ENCODE measurements around the gene RANBP9.

Gene RANBP9

GRCh38 chr6:13760307-13761304 lies 49.0 kb upstream of the RANBP9 start (continued):
- no peak for TF ChIP-seq EGR2 (tag by site-specific recombination; IDR thresholded peaks at IDR 0.05; ENCODE audit: low read depth)
- TF ChIP-seq RBAK (tag by site-specific recombination; IDR thresholded peaks at IDR 0.05): no peak
- TF ChIP-seq ZNF530 (tag by site-specific recombination; IDR thresholded peaks at IDR 0.05; ENCODE audit: low read depth): no peak
- no peak for TF ChIP-seq MZF1 (tag by site-specific recombination; IDR thresholded peaks at IDR 0.05; ENCODE audit: borderline replicate concordance)

DNA sequence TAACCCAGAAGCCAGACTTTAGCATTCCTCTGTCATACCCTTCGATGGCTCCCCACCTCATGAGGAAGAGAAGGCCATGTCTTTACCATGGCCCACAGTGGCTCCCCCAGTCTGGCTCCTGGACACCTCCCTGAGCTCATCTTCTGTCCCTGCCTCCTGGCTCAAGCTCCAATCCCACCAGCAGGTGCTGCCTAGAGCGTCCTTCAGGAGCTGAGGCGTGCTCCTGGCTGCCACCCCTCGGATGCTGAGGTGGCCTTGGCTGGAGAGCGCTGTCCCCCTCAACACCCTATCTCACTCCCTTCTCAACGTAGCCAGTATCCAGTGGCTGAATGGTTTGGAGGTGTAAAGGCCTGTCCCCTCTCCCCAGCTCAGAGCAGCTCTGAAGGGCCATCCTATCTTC lies 47.4 kb upstream of the RANBP9 start:
- Histone ChIP-seq H3K27ac (ENCODE audit: extremely low read depth, low read depth, low read length) (no peak overlapping the region), H3K4me3 (ENCODE audit: low read depth, low read length) (no peak overlapping the region), H3K4me1 (ENCODE audit: control insufficient read depth, insufficient read depth, low read length) (no peaks in the 10 kb centered on the region), H3K36me3 (ENCODE audit: control insufficient read depth in 2 of 2, insufficient read depth in 1 of 2, low read length in 2 of 2) (no peaks in the 10 kb centered on the region), H3K9me3 (ENCODE audit: control insufficient read depth, insufficient read depth, low read depth, low read length) (no peaks in the 10 kb centered on the region)
- TF ChIP-seq ZBTB26 (tag by site-specific recombination; optimal IDR thresholded peaks at IDR 0.05) (no peak), ZBTB48 (tag by site-specific recombination; IDR thresholded peaks at IDR 0.05) (no peak), GLIS2 (tag by site-specific recombination; IDR thresholded peaks at IDR 0.05) (no peak), ZNF549 (tag by site-specific recombination; IDR thresholded peaks at IDR 0.05) (no peak), ZNF548 (tag by site-specific recombination; IDR thresholded peaks at IDR 0.05) (no peak), ZNF37A (tag by site-specific recombination; IDR thresholded peaks at IDR 0.05) (no peak)
- TF ChIP-seq, protein P1, sequence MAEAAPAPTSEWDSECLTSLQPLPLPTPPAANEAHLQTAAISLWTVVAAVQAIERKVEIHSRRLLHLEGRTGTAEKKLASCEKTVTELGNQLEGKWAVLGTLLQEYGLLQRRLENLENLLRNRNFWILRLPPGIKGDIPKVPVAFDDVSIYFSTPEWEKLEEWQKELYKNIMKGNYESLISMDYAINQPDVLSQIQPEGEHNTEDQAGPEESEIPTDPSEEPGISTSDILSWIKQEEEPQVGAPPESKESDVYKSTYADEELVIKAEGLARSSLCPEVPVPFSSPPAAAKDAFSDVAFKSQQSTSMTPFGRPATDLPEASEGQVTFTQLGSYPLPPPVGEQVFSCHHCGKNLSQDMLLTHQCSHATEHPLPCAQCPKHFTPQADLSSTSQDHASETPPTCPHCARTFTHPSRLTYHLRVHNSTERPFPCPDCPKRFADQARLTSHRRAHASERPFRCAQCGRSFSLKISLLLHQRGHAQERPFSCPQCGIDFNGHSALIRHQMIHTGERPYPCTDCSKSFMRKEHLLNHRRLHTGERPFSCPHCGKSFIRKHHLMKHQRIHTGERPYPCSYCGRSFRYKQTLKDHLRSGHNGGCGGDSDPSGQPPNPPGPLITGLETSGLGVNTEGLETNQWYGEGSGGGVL (tag by site-specific recombination; IDR thresholded peaks at IDR 0.05): no peak
- TF ChIP-seq, protein P2, sequence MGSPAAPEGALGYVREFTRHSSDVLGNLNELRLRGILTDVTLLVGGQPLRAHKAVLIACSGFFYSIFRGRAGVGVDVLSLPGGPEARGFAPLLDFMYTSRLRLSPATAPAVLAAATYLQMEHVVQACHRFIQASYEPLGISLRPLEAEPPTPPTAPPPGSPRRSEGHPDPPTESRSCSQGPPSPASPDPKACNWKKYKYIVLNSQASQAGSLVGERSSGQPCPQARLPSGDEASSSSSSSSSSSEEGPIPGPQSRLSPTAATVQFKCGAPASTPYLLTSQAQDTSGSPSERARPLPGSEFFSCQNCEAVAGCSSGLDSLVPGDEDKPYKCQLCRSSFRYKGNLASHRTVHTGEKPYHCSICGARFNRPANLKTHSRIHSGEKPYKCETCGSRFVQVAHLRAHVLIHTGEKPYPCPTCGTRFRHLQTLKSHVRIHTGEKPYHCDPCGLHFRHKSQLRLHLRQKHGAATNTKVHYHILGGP (tag by site-specific recombination; IDR thresholded peaks at IDR 0.05): no peak
- ChIA-PET POLR2A (interaction anchor here (0.7 kb wide), 1 partner anchor 11 kb away, joined by 3 read pairs; no protein-coding TSS in a partner anchor), CTCF (interaction anchor here (0.5 to 0.7 kb wide), 2 partner anchors 18 to 96 kb away, joined by 3 to 7 read pairs; no protein-coding TSS in a partner anchor)

DNA sequence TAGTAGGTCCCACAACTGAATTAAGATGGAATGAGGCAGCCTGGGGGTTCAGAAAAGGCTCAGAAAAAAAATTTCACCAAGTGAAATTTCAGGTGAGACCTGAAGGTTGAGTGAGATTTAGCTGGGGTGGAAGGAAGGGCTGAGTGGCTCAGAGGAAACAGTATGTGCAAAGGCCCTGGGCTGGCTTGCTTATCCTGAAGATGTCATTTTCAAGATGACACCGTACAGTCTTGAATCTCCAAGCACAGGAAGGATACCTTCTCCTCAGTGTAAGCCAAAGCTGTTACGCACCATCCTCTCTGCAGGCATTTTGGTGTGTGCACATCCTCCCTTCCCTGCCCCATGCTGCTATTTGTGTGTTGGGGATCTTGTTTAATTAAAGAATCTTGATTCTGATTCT lies 43.0 kb upstream of the RANBP9 start:
- Histone ChIP-seq H3K4me3 (ENCODE audit: low read depth, low read length) (no peak overlapping the region), H3K36me3 (ENCODE audit: control insufficient read depth in 2 of 2, insufficient read depth in 1 of 2, low read length in 2 of 2) (no peaks in the 10 kb centered on the region), H3K9me3 (ENCODE audit: control insufficient read depth, insufficient read depth, low read depth, low read length) (no peaks in the 10 kb centered on the region), H3K4me1 (ENCODE audit: control insufficient read depth, insufficient read depth, low read length) (no peaks in the 10 kb centered on the region), H3K27ac (ENCODE audit: extremely low read depth, low read depth, low read length) (no peak overlapping the region)
- TF ChIP-seq ZNF623 (tag by site-specific recombination; IDR thresholded peaks at IDR 0.05): peak; percentile 68
- TF ChIP-seq ZNF837 (tag by site-specific recombination; IDR thresholded peaks at IDR 0.05): no peak
- no peak for TF ChIP-seq ZNF701 (tag by site-specific recombination; IDR thresholded peaks at IDR 0.05)
- ChIA-PET CTCF (interaction anchor here (0.6 kb wide), 1 partner anchor 59 kb away, joined by 4 read pairs; no protein-coding TSS in a partner anchor), POLR2A (no interaction called here)
